IPS DF 19.7 (cell line): ENCODE data around the gene PODNL1.

ENCODE experiments used
- DNase-seq: peaks from one replicate; pipeline ENCODE4 v3.0.0-alpha.2; 2013; ENCODE audit warnings: low read depth, low spot score

PODNL1 gene

DNA sequence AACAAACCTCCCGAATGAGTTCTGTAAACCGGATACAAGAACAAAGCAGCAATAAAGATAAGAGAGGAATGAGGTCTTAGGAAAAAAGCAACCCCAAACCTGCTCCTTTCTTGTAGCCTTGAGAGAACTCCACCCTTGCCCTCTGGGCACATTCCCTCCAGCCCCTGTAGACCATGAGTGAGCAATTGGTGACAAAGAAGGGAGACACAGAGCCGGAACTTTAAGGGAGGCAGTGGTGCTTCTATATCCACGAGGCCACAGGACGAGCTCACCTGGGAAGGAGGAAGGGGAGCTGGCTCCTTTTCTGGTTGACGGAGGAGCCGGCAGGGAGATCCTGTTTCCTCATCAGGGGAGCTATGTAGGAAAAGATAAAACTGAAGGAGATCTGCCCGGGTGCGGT is 45.3 kb downstream of the PODNL1 start:
- no peak for DNase-seq

DNA sequence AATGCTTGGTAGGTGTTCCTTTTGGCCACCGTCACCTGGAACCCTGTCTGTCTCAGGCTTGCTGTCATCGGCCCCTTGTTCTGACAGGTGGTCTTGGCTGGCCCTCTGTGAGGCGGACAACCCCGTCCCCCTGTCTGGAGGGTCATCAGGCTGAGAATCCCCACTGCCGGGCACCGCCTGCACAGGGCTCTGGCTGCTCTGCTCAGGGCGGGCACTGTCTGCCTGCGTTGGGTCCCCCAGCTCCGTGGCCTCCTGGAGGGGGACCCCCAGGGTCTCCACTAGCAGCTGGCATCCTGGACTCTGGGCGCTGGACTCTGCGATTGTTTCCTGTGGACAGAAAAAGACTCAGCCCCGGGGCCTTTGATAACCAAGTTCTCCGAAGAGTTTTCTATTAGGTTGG is 48.1 kb downstream of the PODNL1 start:
- DNase-seq = no peak

DNA sequence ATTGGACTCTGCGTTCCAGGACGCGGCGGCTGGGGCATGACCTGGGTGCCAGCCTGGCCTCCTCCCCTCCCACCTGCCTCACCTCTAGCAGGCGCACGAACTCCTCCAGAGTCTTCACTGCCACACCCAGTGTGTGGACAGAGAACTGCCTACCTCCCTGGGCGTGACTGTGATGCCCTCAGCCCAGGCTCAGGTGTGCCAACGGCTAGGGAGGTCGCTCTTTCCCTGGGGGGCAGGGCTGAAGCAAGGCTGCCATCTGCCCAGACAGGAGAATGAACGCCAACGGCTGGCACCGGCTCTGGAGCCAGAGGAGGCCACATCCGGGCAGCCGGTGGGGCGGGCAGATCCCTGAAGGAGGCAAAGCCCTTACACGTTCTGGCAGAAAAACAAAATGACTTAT is 49.9 kb downstream of the PODNL1 start:
- DNase-seq = no peak

DNA sequence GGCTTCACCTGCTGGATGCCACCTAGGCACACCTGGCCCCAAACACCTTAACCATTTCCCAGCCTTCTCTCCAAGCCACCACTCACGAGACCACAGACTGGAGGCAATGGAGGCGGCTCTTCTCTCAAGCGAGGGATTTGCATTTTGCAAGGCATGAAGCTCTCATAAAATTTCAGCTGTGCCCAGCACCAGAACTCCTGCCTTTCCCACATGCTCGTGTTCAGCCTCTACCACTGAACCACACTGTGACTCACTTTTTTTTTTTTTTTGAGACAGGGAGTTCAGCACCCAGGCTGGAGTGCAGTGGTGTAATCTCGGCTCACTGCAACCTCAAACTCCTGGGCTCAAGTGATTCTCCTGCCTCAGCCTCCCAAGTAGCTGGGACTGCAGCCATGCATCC is 50.7 kb downstream of the PODNL1 start:
- DNase-seq = no peak

DNA sequence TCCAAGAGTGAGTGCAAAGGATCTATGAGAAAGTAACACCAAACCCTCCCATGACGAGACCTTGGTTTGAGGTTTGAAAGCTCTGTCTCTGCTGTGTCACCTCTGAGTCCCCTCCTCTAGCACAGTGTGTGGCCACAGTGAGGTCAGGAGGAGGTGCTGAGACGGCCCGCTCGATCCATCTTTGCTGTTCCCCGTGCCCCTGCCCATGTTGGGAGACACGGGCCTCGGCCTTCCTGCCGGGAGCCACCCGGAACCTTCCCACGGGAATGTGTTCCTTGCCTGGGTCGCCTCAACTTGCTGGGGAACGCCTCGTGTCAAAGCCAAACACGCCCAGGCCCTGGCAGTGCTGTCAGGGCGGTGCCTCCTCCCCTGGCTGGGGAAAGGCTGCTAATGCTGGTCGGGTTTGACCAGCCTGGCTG is 51.2 kb downstream of the PODNL1 start:
- DNase-seq = no peak

DNA sequence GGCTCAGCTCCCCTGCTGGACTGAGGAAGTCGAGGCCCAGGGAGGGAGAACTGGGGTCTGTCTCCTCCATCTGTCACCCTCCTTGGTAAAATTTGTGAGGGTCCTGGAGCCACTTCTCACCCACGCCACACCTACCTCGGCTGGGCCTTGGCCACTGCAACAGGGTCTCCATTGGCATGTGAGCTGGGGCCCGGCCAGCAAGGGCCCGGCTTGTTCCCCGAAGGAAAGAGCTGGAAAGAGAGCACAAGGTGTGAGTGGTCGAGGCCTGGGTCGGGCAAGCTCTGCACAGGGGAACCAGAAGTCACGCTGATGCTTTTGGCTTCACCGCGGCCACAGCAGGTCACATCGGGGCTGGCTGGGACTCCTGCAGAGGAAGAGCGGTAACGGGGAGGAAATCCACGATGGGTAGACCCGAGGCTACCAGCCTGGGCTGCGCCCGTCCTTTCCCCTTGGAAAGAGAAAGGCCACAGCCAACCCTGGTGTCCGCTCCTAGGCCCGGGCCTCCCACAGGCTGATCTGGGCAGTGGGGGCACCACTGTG is 52.3 kb downstream of the PODNL1 start:
- no peak for DNase-seq

DNA sequence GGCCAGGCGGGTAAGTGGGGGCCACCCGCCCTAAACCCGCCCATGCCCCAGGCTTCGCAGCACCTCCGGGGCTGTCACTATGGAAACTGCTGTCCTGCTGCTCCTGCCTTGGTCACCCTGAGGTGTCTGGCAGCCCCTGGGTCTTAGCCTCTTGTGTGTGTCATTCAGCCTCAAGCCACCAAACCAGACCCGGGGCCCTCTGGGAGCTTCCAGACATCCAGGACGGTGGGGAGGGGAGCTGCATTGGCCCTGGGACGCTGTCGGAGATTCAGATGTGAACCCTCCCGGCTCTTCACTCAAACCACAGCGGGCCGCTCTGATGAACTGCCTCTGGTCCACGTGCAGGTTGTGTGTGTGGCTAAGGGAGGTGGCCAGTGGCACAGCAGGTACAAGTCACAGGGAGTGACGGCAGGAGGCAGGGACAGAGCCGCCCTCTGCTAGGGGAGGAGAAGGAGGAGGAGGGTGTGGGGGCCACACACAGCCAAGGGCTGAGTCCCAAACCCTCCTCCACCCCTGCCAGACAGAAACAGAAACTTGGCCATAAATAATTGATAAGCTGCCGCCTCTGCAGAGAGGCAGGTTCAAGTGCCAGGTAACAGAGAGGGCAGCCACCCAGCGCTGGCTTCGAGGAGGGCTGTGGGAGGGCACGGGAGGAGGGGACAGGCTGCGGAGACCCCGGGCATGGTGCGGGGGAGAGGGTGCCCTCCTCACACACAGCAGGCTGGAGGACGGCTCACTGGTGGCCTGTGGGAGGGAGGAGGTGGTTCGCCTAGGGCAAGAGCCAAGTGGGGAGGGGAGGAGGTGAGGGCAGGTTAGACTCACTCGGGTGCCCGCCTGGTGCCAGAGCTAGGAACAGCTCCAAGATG is 53.3 kb downstream of the PODNL1 start:
- no peak for DNase-seq

DNA sequence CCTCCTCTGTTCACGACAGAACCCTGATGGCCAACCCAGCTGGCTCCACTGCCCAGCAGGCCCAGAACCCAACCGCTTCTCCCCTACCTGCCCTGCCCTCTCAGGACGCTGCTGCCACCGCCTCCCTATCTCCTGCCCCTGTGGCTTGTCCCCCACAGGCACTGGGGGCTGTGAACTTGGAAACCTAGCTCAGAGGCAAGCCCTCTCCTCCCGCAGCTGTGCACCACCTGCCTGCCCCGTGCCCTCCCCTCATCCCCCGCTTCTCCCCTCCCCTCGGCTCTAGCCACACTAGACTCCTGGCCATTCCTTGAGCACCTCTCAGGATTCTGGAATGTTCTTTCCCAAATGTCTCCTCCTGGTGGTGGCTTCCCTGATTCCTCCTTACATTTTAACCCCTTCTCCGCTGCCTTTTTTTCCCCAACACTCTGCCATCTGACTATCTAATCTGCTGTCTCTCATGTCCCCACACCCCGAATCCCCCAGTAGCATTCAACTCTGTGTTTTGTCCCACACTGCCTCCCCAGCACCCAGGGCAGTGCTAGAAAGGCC is 54.6 kb downstream of the PODNL1 start:
- DNase-seq = no peak

DNA sequence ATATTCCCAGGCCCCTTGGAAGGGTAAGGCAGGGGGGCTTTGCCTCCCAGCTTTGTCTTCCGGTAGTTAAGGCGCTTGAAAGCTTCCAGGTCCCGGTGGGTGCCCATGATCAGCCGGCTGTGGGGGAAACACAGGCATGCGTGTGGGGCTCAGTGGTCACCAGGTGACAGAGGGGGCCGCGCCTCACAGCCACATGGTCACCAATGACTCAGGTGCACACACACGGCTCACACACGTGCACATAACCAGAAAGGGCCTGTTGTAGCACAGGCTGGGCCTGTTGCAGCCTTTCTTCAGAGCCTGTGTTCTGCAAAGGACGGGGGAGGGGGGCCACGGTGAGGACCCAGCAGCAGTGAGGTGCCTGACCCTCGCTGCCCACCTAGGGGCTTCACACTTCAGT is 55.4 kb downstream of the PODNL1 start:
- no peak for DNase-seq

DNA sequence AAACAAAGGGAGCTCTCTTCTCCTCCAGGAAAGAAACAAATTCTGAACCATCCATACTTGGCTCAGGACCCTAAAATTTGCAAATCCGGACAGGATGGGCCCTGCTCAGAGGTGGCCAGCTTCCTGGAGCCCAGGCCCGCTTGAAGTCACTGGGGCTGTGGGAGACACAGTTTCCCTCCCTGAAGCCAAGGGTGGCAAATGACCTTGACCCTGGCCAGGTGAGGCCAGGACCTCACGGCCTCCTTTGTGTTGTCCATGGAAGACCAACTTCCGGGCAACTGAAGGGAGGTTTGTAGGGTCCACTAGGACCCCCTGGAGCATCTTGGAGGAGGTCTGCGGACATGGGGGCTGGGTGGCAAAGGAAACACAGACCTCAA is 55.8 kb downstream of the PODNL1 start:
- no peak for DNase-seq

DNA sequence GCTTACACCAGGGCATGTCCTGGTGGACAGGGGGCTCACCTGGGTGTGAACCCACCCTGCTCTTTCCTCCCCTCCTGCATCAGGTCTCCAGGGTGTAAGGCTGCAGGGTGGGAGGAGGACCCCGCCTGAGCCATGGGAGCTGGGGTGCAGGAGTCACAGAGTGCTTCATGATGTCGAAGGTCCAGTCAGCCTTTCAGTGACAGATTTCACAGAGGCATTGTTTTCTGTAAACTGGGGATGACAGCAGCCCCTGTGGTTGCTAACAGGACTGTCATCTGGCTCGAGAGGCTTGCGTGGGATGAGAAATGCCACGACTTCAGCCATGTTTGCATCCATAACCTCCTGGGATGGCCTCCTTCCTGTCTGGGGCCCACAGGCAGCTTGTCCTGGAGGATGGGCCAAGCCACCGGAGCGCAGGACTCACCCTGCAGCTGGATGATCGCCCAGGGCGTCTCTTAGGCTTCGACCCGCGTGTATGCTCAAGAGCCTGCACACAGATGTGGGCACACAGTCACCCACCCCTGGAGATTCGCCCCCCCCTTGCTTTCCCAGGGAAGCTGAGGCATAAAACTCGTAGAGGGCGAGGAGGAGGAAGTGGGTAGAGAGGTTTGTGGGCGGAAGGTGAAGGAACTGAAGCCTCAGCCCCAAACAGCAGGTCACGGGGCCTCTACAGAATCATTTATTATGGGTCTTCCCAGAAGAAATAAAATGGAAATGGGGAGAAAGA is 56.4 kb downstream of the PODNL1 start:
- no peak for DNase-seq

DNA sequence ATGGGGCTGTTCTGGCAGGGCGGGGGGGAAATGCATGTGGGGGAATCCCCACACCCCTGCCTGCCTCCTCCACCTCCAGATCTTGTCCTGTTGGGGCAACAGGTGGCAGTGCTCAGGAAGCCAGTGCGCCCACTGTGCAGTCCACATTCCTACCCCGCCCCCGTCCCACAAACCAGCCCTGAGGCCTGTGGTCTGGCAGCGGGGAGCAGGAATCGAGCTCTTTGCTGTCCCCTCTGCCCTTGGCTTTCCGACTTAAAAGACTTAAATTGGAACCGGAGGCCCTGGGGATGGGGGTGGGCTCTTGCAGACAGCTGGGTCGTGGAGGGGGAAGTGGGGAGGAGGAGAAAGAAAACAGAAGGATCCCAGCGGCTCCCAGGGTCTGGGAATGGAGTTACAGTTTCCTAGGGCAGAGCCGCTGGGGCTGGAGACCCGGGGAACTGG is 56.9 kb downstream of the PODNL1 start:
- no peak for DNase-seq
